ENCODE measurements around the gene NUBP2. TPM values are rescaled to one million over a fixed set of nuclear protein-coding genes. Genes with fewer than 3 reads are reported as not detected.

The NUBP2 gene
- total RNA-seq, 1 experiment from 2014 or later = 95.1 TPM

GRCh38 chr16:1828645-1829410 is 46.1 kb downstream of the NUBP2 start:
- no peaks in the 10 kb centered on the region for H3F3A ChIP-seq (ENCODE audit: low read length, unreplicated experiment)
- H2AFZ ChIP-seq (ENCODE audit: low read length) = no peak overlapping the region
- H3K4me1 ChIP-seq (ENCODE audit: insufficient read depth, low read length) = peaks cover 9% of the 10 kb centered on the region
- intact Hi-C loops (cut with micrococcal nuclease) = no loop called here
- no peak overlapping the region for H3K27ac ChIP-seq (ENCODE audit: low read length)
- CTCF ChIA-PET = no interaction called here
- H3K4me2 ChIP-seq (ENCODE audit: low read length) = peak overlapping the region; percentile 92
- H3K9ac ChIP-seq (ENCODE audit: low read length) = peak overlapping the region; percentile 87
- peak overlapping the region; percentile 99 for H3K4me3 ChIP-seq (ENCODE audit: low read length)
- POLR2A ChIA-PET (ENCODE audit: unreplicated experiment) = no interaction called here
- no peaks in the 10 kb centered on the region for H3K9me3 ChIP-seq (ENCODE audit: low read length)
- H3K27me3 ChIP-seq (ENCODE audit: low read length) = no peaks in the 10 kb centered on the region
- H3K9me2 ChIP-seq (replicated peaks; ENCODE audit: low read length) = no peaks in the 10 kb centered on the region
- DNase-seq (no peak), ATAC-seq (no peak)
- no peak for TF ChIP-seq EZH2phosphoT487 (IDR thresholded peaks at IDR 0.05; ENCODE audit: borderline replicate concordance, low read length)
- TF ChIP-seq EZH2 (IDR thresholded peaks at IDR 0.05; ENCODE audit: low read length, unreplicated experiment) = no peak
- no peak for TF ChIP-seq CTCF (conservative IDR thresholded peaks at IDR 0.05; ENCODE audit: low read depth, low read length)
- H4K20me1 ChIP-seq (ENCODE audit: low read length) = peaks cover 15% of the 10 kb centered on the region; the same call in 1 of the 2 replicates
- no TSS peak for BruUV-seq (replicated peaks)
- peaks cover 55% of the 10 kb centered on the region for H3K79me2 ChIP-seq (ENCODE audit: low read length)
- H3K36me3 ChIP-seq (ENCODE audit: low read depth, low read length) = no peaks in the 10 kb centered on the region

GRCh38 chr16:1830213-1830612 is 47.5 kb downstream of the NUBP2 start:
- intact Hi-C loops (cut with micrococcal nuclease) = no loop called here
- Histone ChIP-seq H3K27ac (ENCODE audit: low read length) (no peak overlapping the region), H3K36me3 (ENCODE audit: low read depth, low read length) (no peaks in the 10 kb centered on the region), H3K4me3 (ENCODE audit: low read length) (peak overlapping the region; percentile 15; the same call in 1 of the 2 replicates), H3K9ac (ENCODE audit: low read length) (no peak overlapping the region), H4K20me1 (ENCODE audit: low read length) (peaks cover 15% of the 10 kb centered on the region; the same call in 1 of the 2 replicates), H3K79me2 (ENCODE audit: low read length) (peaks cover 47% of the 10 kb centered on the region), H3K9me3 (ENCODE audit: low read length) (no peaks in the 10 kb centered on the region), H2AFZ (ENCODE audit: low read length) (no peak overlapping the region), H3K9me2 (replicated peaks; ENCODE audit: low read length) (no peaks in the 10 kb centered on the region), H3K27me3 (ENCODE audit: low read length) (no peaks in the 10 kb centered on the region), H3K4me1 (ENCODE audit: insufficient read depth, low read length) (peaks cover 9% of the 10 kb centered on the region), H3F3A (ENCODE audit: low read length, unreplicated experiment) (no peaks in the 10 kb centered on the region), H3K4me2 (ENCODE audit: low read length) (peak overlapping the region; percentile 92; the same call in 1 of the 2 replicates)
- TF ChIP-seq CTCF (conservative IDR thresholded peaks at IDR 0.05; ENCODE audit: low read depth, low read length) (no peak), EZH2phosphoT487 (IDR thresholded peaks at IDR 0.05; ENCODE audit: borderline replicate concordance, low read length) (no peak), EZH2 (IDR thresholded peaks at IDR 0.05; ENCODE audit: low read length, unreplicated experiment) (no peak)
- POLR2A ChIA-PET (ENCODE audit: unreplicated experiment) = no interaction called here
- ATAC-seq (no peak), DNase-seq (no peak)
- no TSS peak for BruUV-seq (replicated peaks)
- CTCF ChIA-PET = interaction anchor here (0.8 kb wide), 1 partner anchor 167 kb away, joined by 3 read pairs; no protein-coding TSS in a partner anchor

Data from PC-3 (cell line).